IMR-90 (cell line): ENCODE data around the gene MBOAT1. TPM values are rescaled to one million over a fixed set of nuclear protein-coding genes. Genes with fewer than 3 reads are reported as not detected.

ENCODE experiments used
- ATAC-seq: fragments of 200-7000 bp; cut with Tn5 transposase; 2 replicates; pipeline ENCODE4 v1.9.1; 2020; ENCODE audit warnings: low read depth, mild to moderate bottlenecking, moderate library complexity
- BruUV-seq: library from RNA; stranded (reverse); fragments of 400-500 nt; replicated peaks from 2 replicates; lab custom pipeline; 2021; lab: Mats Ljungman, UMichigan
- CTCF ChIA-PET: fragments of 300-600 bp; formaldehyde crosslinking; extraction: SDS; loops from one replicate; lab custom pipeline; 2021; ENCODE audit warnings: antibody characterized with exemption; lab: Yijun Ruan, JAX
- POLR2A ChIA-PET: fragments of 300-600 bp; sonication (Branson Sonifier 250); formaldehyde crosslinking; loops from one replicate; lab custom pipeline; 2022; ENCODE audit warnings: antibody characterized with exemption; ENCODE audit not compliant: unreplicated experiment; lab: Charles Lee
- DNase-seq: peaks from one replicate; pipeline ENCODE4 v3.0.0; 2013
- H2AFZ ChIP-seq: replicated peaks from 2 replicates; pipeline ENCODE3; 2013; ENCODE audit warnings: low read length, mild to moderate bottlenecking; ENCODE audit not compliant: poor library complexity
- H2AK5ac ChIP-seq: 2 replicates; pipeline ENCODE4 v1.6.1; 2013; ENCODE audit warnings: low read depth, low read length, inconsistent platforms
- H2AK9ac ChIP-seq: replicated peaks from 2 replicates; pipeline ENCODE3; 2013; ENCODE audit warnings: mild to moderate bottlenecking, low read depth, low read length, moderate library complexity; ENCODE audit not compliant: poor library complexity
- H2BK120ac ChIP-seq: 2 replicates; pipeline ENCODE4 v1.6.1; 2013; ENCODE audit warnings: low read depth, low read length, inconsistent platforms
- H2BK15ac ChIP-seq: 3 replicates; pipeline ENCODE4 v1.6.1; 2013; ENCODE audit warnings: low read depth, low read length, inconsistent platforms
- H2BK20ac ChIP-seq: 2 replicates; pipeline ENCODE4 v1.6.1; 2013; ENCODE audit warnings: low read depth, mild to moderate bottlenecking, inconsistent platforms, low read length, moderate library complexity
- H2BK5ac ChIP-seq: 2 replicates; pipeline ENCODE4 v1.6.1; 2013; ENCODE audit warnings: mild to moderate bottlenecking, low read depth, low read length, inconsistent platforms; ENCODE audit not compliant: poor library complexity, severe bottlenecking
- H3K14ac ChIP-seq: replicated peaks from 2 replicates; pipeline ENCODE4 v1.6.1; 2013; ENCODE audit warnings: low read depth, low read length, inconsistent platforms
- H3K18ac ChIP-seq: 2 replicates; pipeline ENCODE4 v1.6.1; 2013; ENCODE audit warnings: low read depth, low read length, control low read depth
- H3K23ac ChIP-seq: 2 replicates; pipeline ENCODE4 v1.6.1; 2013; ENCODE audit warnings: low read depth, low read length, inconsistent platforms
- H3K27ac ChIP-seq: 2 replicates; pipeline ENCODE4 v1.5.1; 2013; ENCODE audit warnings: mild to moderate bottlenecking, control low read depth, low read length; ENCODE audit not compliant: insufficient read depth
- H3K27me3 ChIP-seq: 2 replicates; pipeline ENCODE4 v1.6.1; 2013; ENCODE audit warnings: low read length; ENCODE audit not compliant: control insufficient read depth, insufficient read depth
- H3K36me3 ChIP-seq: 2 replicates; pipeline ENCODE4 v1.6.1; 2013; ENCODE audit warnings: low read length, mixed read lengths; ENCODE audit not compliant: control insufficient read depth, insufficient read depth
- H3K4ac ChIP-seq: 2 replicates; pipeline ENCODE4 v1.6.1; 2013; ENCODE audit warnings: low read depth, low read length, inconsistent platforms
- H3K4me1 ChIP-seq: 2 replicates; pipeline ENCODE4 v1.6.1; 2013; ENCODE audit warnings: low read length, mixed read lengths; ENCODE audit not compliant: control insufficient read depth, insufficient read depth
- H3K4me2 ChIP-seq: 2 replicates; pipeline ENCODE4 v1.6.1; 2013; ENCODE audit warnings: low read depth, mild to moderate bottlenecking, control low read depth, low read length, moderate library complexity
- H3K4me3 ChIP-seq: 2 replicates; pipeline ENCODE4 v1.5.1; 2013; ENCODE audit warnings: low read depth, mild to moderate bottlenecking, control low read depth, low read length, moderate library complexity; ENCODE audit not compliant: insufficient read depth
- H3K56ac ChIP-seq: 2 replicates; pipeline ENCODE4 v1.6.1; 2013; ENCODE audit warnings: low read length, inconsistent platforms; ENCODE audit not compliant: insufficient read depth; ENCODE audit errors: extremely low read depth
- H3K79me1 ChIP-seq, 2 experiments: 2 replicates each; pipeline ENCODE4 v1.6.1; 2013; ENCODE audit warnings: low read length in 2 of 2, inconsistent platforms in 1 of 2, low read depth in 1 of 2
- H3K9ac ChIP-seq: 2 replicates; pipeline ENCODE4 v1.6.1; 2013; ENCODE audit warnings: low read depth, low read length, control low read depth
- H3K9me1 ChIP-seq: 2 replicates; pipeline ENCODE4 v1.6.1; 2013; ENCODE audit warnings: low read length, inconsistent platforms; ENCODE audit not compliant: insufficient read depth
- H3K9me3 ChIP-seq: 2 replicates; pipeline ENCODE4 v1.6.1; 2013; ENCODE audit warnings: low read length; ENCODE audit not compliant: control insufficient read depth, insufficient read depth
- H4K20me1 ChIP-seq: 2 replicates; pipeline ENCODE4 v1.6.1; 2013; ENCODE audit warnings: low read length, inconsistent platforms; ENCODE audit not compliant: insufficient read depth
- H4K5ac ChIP-seq: 2 replicates; pipeline ENCODE4 v1.6.1; 2013; ENCODE audit warnings: mild to moderate bottlenecking, low read depth, low read length, control low read depth
- H4K8ac ChIP-seq, 2 experiments: 2 replicates each; pipeline ENCODE4 v1.6.1; 2013; ENCODE audit warnings: low read depth in 2 of 2, low read length in 2 of 2, control low read depth in 1 of 2, inconsistent platforms in 1 of 2
- H4K91ac ChIP-seq: 2 replicates; pipeline ENCODE4 v1.6.1; 2013; ENCODE audit warnings: low read depth, low read length, inconsistent platforms; ENCODE audit not compliant: insufficient read depth
- CHD1 ChIP-seq: IDR thresholded peaks from 2 replicates; pipeline ENCODE4 v1.6.1; 2012; ENCODE audit warnings: low read depth, low read length, improper control_type of control experiment
- MAZ ChIP-seq: IDR thresholded peaks from 2 replicates; pipeline ENCODE4 v1.6.1; 2012; ENCODE audit warnings: low read depth, mild to moderate bottlenecking, low read length, improper control_type of control experiment, moderate library complexity, borderline replicate concordance
- NFE2L2 ChIP-seq: fragments of 150-350 bp; IDR thresholded peaks from 2 replicates; pipeline ENCODE4 v1.6.1; 2016; ENCODE audit warnings: low read depth, mild to moderate bottlenecking, low read length
- POLR2A ChIP-seq: IDR thresholded peaks from 2 replicates; pipeline ENCODE4 v1.6.1; 2012; ENCODE audit warnings: mild to moderate bottlenecking, low read depth, low read length
- WGBS, 2 experiments: methylation state at CpG; one replicate each; pipeline versions ENCODE4 v1.1.5 to v1.1.7; 2013; ENCODE audit warnings: missing lambda C conversion rate in 2 of 2; ENCODE audit not compliant: insufficient read length in 1 of 2; ENCODE audit errors: extremely low coverage in 2 of 2; 5-methylcytosine and 5-hydroxymethylcytosine counted together
- dilution Hi-C: fragments of 300-500 bp; cut with HindIII; formaldehyde crosslinking; loops from one replicate; pipeline ENCODE4 v1.14.3; 2018; ENCODE audit warnings: low sequenced_read_pairs; ENCODE audit not compliant: unreplicated experiment
- in situ Hi-C: fragments of 300-500 bp; cut with MboI; formaldehyde crosslinking; loops from 3 replicates; pipeline ENCODE4 v1.14.3; 2019; ENCODE audit warnings: low sequenced_read_pairs, inconsistent platforms, mixed read lengths
- intact Hi-C: fragments of 100-400 bp; cut with micrococcal nuclease; formaldehyde crosslinking; loops from 2 replicates; pipeline ENCODE4 v1.10.0; 2022
- polyA plus RNA-seq, 3 experiments: library from polyadenylated mRNA; depleted of rRNA; stranded (reverse); fragments of >200 nt; gene quantifications; 2 replicates each; pipeline ENCODE4 v1.2.3, GENCODE V29; 2012; ENCODE audit warnings: low replicate concordance in 1 of 3
- total RNA-seq: library from RNA; depleted of rRNA; stranded (reverse); fragments of >200 nt; gene quantifications from 2 replicates; pipeline ENCODE4 v1.2.3, GENCODE V29; 2012
- TF ChIP-seq, protein P1 (sequence below): fragments of 150-350 bp; IDR thresholded peaks from 2 replicates; pipeline ENCODE4 v1.6.1; 2016; ENCODE audit warnings: low read depth, mild to moderate bottlenecking, low read length, moderate library complexity, borderline replicate concordance

MBOAT1 gene
- total and polyA plus RNA-seq, 2 of the 4 experiments (the other 2 are of a cell fraction): 1.6 to 4.7 TPM

DNA sequence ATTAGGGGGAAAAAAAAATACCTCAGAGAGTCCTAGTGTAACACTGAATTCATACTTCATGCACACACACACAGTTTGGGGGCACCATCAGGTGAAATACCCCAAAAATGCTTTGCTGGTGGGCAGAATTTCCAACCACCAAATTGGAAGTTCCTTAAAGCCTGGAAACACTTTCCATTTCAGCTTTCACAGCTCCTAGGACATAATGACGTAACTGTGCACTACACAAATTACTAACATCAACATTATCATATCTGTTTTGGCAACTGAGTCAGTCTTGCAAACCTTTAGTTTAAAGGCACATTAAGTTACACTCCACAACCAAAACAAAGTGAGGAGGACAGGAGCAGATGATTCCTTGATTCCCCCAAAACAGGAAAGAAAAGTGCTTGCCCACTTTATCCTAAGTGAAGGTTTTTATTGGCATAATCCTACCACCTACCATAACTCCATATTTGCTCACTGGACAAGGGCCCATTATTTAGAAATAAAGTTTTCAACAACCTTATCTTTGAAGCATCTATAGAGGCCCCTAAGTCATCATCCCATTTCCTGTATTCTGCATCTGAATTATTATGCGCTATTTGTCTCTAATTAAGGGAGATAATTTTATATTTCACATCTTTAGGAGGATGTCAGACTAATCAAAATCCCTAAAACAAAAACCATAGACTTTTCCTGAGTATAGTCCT, 3.4 kb downstream of the MBOAT1 start:
- Histone ChIP-seq H3K4me3 (no peak overlapping the region), H2AFZ (no peak overlapping the region), H3K36me3 (no peaks in the 10 kb centered on the region), H3K79me1 (peaks cover 18 to 46% of the 10 kb centered on the region in 2 experiments), H3K4me1 (peaks cover 7% of the 10 kb centered on the region; the same call in 1 of the 2 replicates), H2BK5ac (no peak overlapping the region), H3K14ac (no peak overlapping the region), H2BK20ac (no peak overlapping the region), H4K91ac (no peak overlapping the region), H3K4ac (no peak overlapping the region), H3K27me3 (no peaks in the 10 kb centered on the region), H2BK120ac (no peak overlapping the region), H3K18ac (no peak overlapping the region), H3K9ac (no peak overlapping the region), H3K9me1 (peaks cover 11% of the 10 kb centered on the region), H3K27ac (no peak overlapping the region), H4K5ac (no peak overlapping the region), H3K9me3 (no peaks in the 10 kb centered on the region), H4K8ac (no peak overlapping the region), H2AK5ac (no peak overlapping the region), H3K56ac (no peak overlapping the region), H2AK9ac (no peak overlapping the region), H3K4me2 (no peak overlapping the region), H3K23ac (no peak overlapping the region), H2BK15ac (no peak overlapping the region), H4K20me1 (no peaks in the 10 kb centered on the region)
- in situ Hi-C loops: no loop called here
- no CpG with 5 or more reads among the region's 2 CpGs for WGBS, 2 experiments
- DNase-seq: no peak
- POLR2A ChIA-PET: no interaction called here
- dilution Hi-C loops: no loop called here
- no peak for ATAC-seq
- intact Hi-C loops: no loop called here
- BruUV-seq: no TSS peak
- TF ChIP-seq NFE2L2: no peak
- TF ChIP-seq, protein P1, sequence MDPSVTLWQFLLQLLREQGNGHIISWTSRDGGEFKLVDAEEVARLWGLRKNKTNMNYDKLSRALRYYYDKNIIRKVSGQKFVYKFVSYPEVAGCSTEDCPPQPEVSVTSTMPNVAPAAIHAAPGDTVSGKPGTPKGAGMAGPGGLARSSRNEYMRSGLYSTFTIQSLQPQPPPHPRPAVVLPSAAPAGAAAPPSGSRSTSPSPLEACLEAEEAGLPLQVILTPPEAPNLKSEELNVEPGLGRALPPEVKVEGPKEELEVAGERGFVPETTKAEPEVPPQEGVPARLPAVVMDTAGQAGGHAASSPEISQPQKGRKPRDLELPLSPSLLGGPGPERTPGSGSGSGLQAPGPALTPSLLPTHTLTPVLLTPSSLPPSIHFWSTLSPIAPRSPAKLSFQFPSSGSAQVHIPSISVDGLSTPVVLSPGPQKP: no peak
- no peak for TF ChIP-seq POLR2A
- TF ChIP-seq MAZ: no peak
- TF ChIP-seq CHD1: no peak
- CTCF ChIA-PET: no interaction called here
